NT2/D1 (cell line): ENCODE measurements around the gene HDX.

Experiments used
- DNase-seq: peaks from one replicate; pipeline ENCODE4 v3.0.0-alpha.2; 2011; ENCODE audit warnings: low read depth, low spot score
- H3K27me3 ChIP-seq: 2 replicates; pipeline ENCODE4 v1.6.0; 2011; ENCODE audit warnings: mild to moderate bottlenecking; ENCODE audit not compliant: insufficient read length, insufficient read depth
- H3K36me3 ChIP-seq: 2 replicates; pipeline ENCODE4 v1.6.1; 2011; ENCODE audit warnings: mild to moderate bottlenecking, low read length, mixed read lengths; ENCODE audit not compliant: insufficient read depth, insufficient read length
- H3K4me1 ChIP-seq: 2 replicates; pipeline ENCODE4 v1.5.1; 2011; ENCODE audit not compliant: insufficient read depth, insufficient read length
- H3K4me3 ChIP-seq: 2 replicates; pipeline ENCODE4 v1.5.1; 2011; ENCODE audit warnings: low read depth; ENCODE audit not compliant: insufficient read length
- H3K9ac ChIP-seq: 2 replicates; pipeline ENCODE4 v1.6.0; 2011; ENCODE audit warnings: low read depth; ENCODE audit not compliant: insufficient read length
- H3K9me3 ChIP-seq: 2 replicates; pipeline ENCODE4 v1.5.1; 2011; ENCODE audit warnings: mild to moderate bottlenecking, low read length; ENCODE audit not compliant: insufficient read depth
- SUZ12 ChIP-seq: IDR thresholded peaks from 2 replicates; pipeline ENCODE4 v1.6.1; 2011; ENCODE audit not compliant: insufficient read length, insufficient read depth; ENCODE audit errors: extremely low read depth
- YY1 ChIP-seq: IDR thresholded peaks from 2 replicates; pipeline ENCODE4 v1.6.1; 2011; ENCODE audit not compliant: insufficient read length, insufficient read depth
- ZNF274 ChIP-seq: IDR thresholded peaks from 2 replicates; pipeline ENCODE4 v1.6.1; 2011; ENCODE audit warnings: mild to moderate bottlenecking, low read depth, low read length

The HDX gene

GRCh38 chrX:84477114-84477513 lies 25.1 kb downstream of the HDX start:
- H3K4me3 ChIP-seq, result no peak overlapping the region
- H3K4me1 ChIP-seq, result no peaks in the 10 kb centered on the region
- H3K36me3 ChIP-seq, result no peaks in the 10 kb centered on the region
- H3K27me3 ChIP-seq, result no peaks in the 10 kb centered on the region
- H3K9ac ChIP-seq, result no peak overlapping the region
- no peak for TF ChIP-seq YY1
- TF ChIP-seq SUZ12, result no peak
- no peak for TF ChIP-seq ZNF274
- DNase-seq, result no peak
- no peaks in the 10 kb centered on the region for H3K9me3 ChIP-seq

- Histone ChIP-seq H3K4me3 (no peak overlapping the region), H3K27me3 (no peaks in the 10 kb centered on the region), H3K36me3 (no peaks in the 10 kb centered on the region), H3K4me1 (no peaks in the 10 kb centered on the region), H3K9me3 (no peaks in the 10 kb centered on the region), H3K9ac (no peak overlapping the region)
- no peak for TF ChIP-seq YY1
- no peak for TF ChIP-seq SUZ12
- no peak for TF ChIP-seq ZNF274
- no peak for DNase-seq
Measured at GRCh38 chrX:84475596-84475995, 26.7 kb downstream of the HDX start.

DNA sequence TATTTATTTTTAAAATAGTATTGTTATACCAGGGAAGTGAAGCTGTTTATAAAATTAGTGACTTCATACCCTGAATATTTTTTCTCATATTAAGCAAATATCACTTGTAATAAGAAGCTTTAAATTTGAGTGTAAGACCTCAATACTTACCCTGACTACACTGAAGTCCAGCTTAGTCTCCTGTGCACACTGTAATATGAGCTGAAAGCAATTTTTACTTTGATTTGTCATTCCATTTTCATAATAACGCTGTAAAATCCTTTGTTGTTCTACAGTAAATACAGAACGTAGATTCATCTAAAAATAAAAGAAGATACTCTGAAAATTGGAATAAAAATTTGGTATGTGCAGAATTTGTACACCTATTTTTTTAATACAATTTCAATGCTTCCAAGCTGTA lies 27.2 kb downstream of the HDX start:
- Histone ChIP-seq H3K36me3 (no peaks in the 10 kb centered on the region), H3K9me3 (no peaks in the 10 kb centered on the region), H3K4me1 (no peaks in the 10 kb centered on the region), H3K9ac (no peak overlapping the region), H3K4me3 (no peak overlapping the region), H3K27me3 (no peaks in the 10 kb centered on the region)
- no peak for DNase-seq
- no peak for TF ChIP-seq SUZ12

GRCh38 chrX:84469226-84469625 lies 33.0 kb downstream of the HDX start:
- Histone ChIP-seq H3K4me3 (no peak overlapping the region), H3K9me3 (no peaks in the 10 kb centered on the region), H3K4me1 (no peaks in the 10 kb centered on the region), H3K9ac (no peak overlapping the region), H3K36me3 (peaks cover 16% of the 10 kb centered on the region), H3K27me3 (no peaks in the 10 kb centered on the region)
- no peak for TF ChIP-seq SUZ12
- TF ChIP-seq ZNF274, result no peak
- TF ChIP-seq YY1, result no peak
- no peak for DNase-seq

- H3K36me3 ChIP-seq, result peaks cover 16% of the 10 kb centered on the region
- no peak for DNase-seq
- no peaks in the 10 kb centered on the region for H3K27me3 ChIP-seq
- no peak overlapping the region for H3K4me3 ChIP-seq
- TF ChIP-seq YY1, result no peak
- TF ChIP-seq SUZ12, result no peak
- TF ChIP-seq ZNF274, result no peak
- no peak overlapping the region for H3K9ac ChIP-seq
- H3K4me1 ChIP-seq, result no peaks in the 10 kb centered on the region
- H3K9me3 ChIP-seq, result no peaks in the 10 kb centered on the region
Measured at GRCh38 chrX:84467898-84468297, 34.4 kb downstream of the HDX start.

DNA sequence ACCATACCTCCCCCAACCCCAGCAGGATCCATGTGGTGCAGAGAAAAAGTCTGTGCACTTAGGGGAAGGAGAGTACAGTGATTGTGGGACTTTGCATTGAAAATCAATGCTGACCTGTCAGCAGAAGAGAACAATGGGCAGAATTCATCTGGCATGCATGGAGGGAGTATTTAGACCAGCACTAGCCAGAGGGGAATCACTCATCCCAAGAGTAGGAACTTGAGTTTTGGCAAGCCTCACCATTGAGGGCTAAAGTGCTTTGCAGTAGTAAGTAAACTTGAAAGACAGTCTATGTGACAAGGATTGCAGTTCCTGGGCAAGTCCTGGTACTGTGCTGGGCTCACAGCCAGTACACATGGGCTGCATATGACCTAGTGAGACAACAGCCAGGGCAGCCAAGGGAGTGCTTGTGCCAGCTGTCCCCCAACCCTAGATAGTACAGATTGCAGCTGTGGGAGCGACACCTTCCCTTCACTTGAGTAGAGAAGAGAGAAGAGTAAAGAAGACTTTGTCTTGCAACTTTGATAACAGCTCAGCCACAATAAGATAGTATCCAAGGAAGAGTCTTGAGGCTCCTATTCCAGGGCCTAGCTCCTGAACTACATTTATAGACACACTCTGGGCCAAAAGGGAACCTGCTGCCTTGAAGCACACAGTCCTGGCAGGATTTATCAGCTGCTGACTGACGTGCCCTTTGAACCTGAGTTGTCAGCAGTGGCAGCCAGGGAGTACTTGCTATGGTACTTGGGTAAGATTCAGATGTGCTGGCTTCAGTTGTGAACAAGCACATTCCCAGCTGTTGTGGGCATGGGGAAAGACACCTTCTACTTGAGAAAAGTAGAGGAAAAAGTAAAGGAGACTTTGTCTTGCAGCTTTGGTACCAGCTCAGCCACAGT lies 48.7 kb downstream of the HDX start:
- Histone ChIP-seq H3K9ac (no peak overlapping the region), H3K27me3 (no peaks in the 10 kb centered on the region), H3K4me3 (no peak overlapping the region), H3K9me3 (no peaks in the 10 kb centered on the region), H3K36me3 (no peaks in the 10 kb centered on the region), H3K4me1 (no peaks in the 10 kb centered on the region)
- no peak for DNase-seq
- TF ChIP-seq YY1 (no peak), ZNF274 (no peak), SUZ12 (no peak)

DNA sequence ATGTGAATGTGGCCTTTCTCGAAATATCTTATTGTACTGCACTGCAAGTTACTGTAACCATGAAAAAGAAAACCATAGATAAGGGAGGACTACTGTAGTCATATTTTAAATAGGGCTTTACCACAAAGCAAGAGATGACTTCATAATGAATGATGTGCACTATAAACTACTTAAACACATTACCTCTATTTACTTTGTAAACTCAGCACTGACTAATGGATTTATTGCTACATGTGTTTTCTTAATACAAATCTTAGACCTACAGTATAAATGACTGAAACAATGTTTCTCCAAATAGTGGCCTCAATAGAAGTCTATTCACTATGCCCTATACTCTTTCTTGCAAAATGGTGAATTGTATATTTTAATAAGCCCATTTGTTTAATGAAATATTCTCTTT lies 61.1 kb downstream of the HDX start:
- no peak overlapping the region for H3K4me3 ChIP-seq
- TF ChIP-seq YY1 (no peak), SUZ12 (no peak), ZNF274 (no peak)
- H3K9ac ChIP-seq, result no peak overlapping the region
- H3K27me3 ChIP-seq, result no peaks in the 10 kb centered on the region
- no peak for DNase-seq
- no peaks in the 10 kb centered on the region for H3K4me1 ChIP-seq
- peaks cover 17% of the 10 kb centered on the region for H3K9me3 ChIP-seq
- H3K36me3 ChIP-seq, result no peaks in the 10 kb centered on the region

DNA sequence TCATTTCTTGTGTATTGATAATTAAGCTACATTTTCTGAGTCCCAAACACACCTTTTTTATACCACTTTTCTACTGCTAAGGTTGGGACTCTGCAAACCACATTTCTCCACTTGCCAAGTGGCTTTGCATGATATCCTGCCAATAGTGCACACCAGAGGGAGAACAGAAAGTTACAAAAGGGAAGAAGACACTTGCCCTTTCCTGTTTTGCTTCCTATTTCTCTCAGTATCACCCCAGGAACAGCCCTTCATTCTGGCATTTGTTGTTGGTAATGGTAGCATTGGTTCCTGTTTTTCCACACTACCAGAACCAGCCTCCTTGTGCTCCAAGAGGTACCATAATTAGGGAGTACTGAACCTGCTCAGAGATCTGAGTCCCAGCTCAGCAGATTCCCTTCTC lies 87.1 kb downstream of the HDX start:
- Histone ChIP-seq H3K36me3 (no peaks in the 10 kb centered on the region), H3K27me3 (no peaks in the 10 kb centered on the region), H3K9me3 (no peaks in the 10 kb centered on the region), H3K4me3 (no peak overlapping the region), H3K4me1 (no peaks in the 10 kb centered on the region), H3K9ac (no peak overlapping the region)
- TF ChIP-seq SUZ12, result no peak
- no peak for TF ChIP-seq ZNF274
- TF ChIP-seq YY1, result no peak
- DNase-seq, result no peak
